DND-41 (cell line): Measurements from ENCODE around the gene MAP3K2.

ENCODE experiments used
- CTCF ChIP-seq: IDR thresholded peaks from 2 replicates; pipeline ENCODE4 v1.5.1; 2012; ENCODE audit warnings: borderline replicate concordance, low read length, moderate library complexity, mild to moderate bottlenecking; ENCODE audit not compliant: poor library complexity, severe bottlenecking; ENCODE audit errors: extremely low read depth
- EZH2 ChIP-seq: IDR thresholded peaks from 3 replicates; pipeline ENCODE4 v1.6.1; 2012; ENCODE audit warnings: borderline replicate concordance, low read depth, mild to moderate bottlenecking, moderate library complexity, low read length, inconsistent platforms; ENCODE audit not compliant: severe bottlenecking

DNA sequence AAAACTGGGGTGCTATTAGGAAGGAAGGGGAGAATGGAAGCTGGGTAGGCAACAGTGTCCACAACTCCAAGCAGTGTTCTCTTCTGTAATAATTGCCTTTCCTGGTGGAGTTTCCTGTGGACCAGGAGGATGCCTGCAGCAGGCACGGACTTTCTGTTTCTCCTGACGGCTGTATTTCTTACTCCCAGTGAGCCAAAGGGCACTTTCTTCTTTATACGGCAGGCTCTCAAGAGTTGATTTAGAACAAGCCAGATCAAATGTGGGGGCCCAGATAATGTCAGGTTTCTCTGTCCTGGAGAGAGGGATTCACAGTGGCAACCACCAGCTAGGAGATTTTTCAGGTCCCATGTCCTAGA is 17.5 kb upstream of the MAP3K2 start:
- TF ChIP-seq CTCF: no peak
- no peak for TF ChIP-seq EZH2
